Keratinocyte (primary cell): ENCODE measurements around the gene NKAPD1. TPM values are rescaled to one million over a fixed set of nuclear protein-coding genes. Genes with fewer than 3 reads are reported as not detected.
A peak's percentile ranks its signal among the peaks of the same experiment; 100 is the strongest.

Experiments
- DNase-seq: peaks from one replicate; pipeline ENCODE4 v3.0.0-alpha.2; 2011; ENCODE audit warnings: low read depth, missing footprints, low spot score
- FAIRE-seq: peaks from 2 replicates; lab custom pipeline; 2011; peaks lifted over from hg19 to GRCh38; lab: Jason Lieb, UNC
- H2AFZ ChIP-seq: 2 replicates; pipeline ENCODE4 v1.6.0; 2012; ENCODE audit warnings: low read length, control low read depth, inconsistent platforms; ENCODE audit not compliant: control insufficient read depth
- H3K27ac ChIP-seq: 2 replicates; pipeline ENCODE4 v1.5.1; 2011; ENCODE audit warnings: low read length; ENCODE audit not compliant: control insufficient read depth, insufficient read depth
- H3K27me3 ChIP-seq: 3 replicates; pipeline ENCODE4 v1.6.0; 2011; ENCODE audit warnings: low read length; ENCODE audit not compliant: control insufficient read depth, insufficient read depth; ENCODE audit errors: extremely low read depth
- H3K36me3 ChIP-seq, 2 experiments: 2 replicates in 1 of 2; 3 replicates in 1 of 2; pipeline ENCODE4 v1.5.1; 2011; ENCODE audit warnings: low read length in 2 of 2, mild to moderate bottlenecking in 1 of 2; ENCODE audit not compliant: control insufficient read depth in 2 of 2, insufficient read depth in 2 of 2; ENCODE audit errors: extremely low read depth in 1 of 2
- H3K4me1 ChIP-seq: 3 replicates; pipeline ENCODE4 v1.5.1; 2011; ENCODE audit warnings: low read length; ENCODE audit not compliant: control insufficient read depth, insufficient read depth; ENCODE audit errors: extremely low read depth
- H3K4me2 ChIP-seq: 3 replicates; pipeline ENCODE4 v1.6.0; 2011; ENCODE audit warnings: low read depth, low read length; ENCODE audit not compliant: control insufficient read depth, insufficient read depth; ENCODE audit errors: extremely low read depth
- H3K4me3 ChIP-seq, 3 experiments: fragments of 200-600 bp in 1 of 3; sonication (generic) in 1 of 3; 2 replicates in 2 of 3; 3 replicates in 1 of 3; pipeline ENCODE4 v1.5.1; 2011 to 2016; ENCODE audit warnings: low read length in 3 of 3, mild to moderate bottlenecking in 3 of 3, control low read depth in 2 of 3, inconsistent platforms in 1 of 3, low read depth in 1 of 3, mixed read lengths in 1 of 3, mixed run types in 1 of 3, moderate library complexity in 1 of 3; ENCODE audit not compliant: control insufficient read depth in 2 of 3, insufficient read depth in 2 of 3; ENCODE audit errors: extremely low read depth in 1 of 3
- H3K79me2 ChIP-seq: 2 replicates; pipeline ENCODE4 v1.6.0; 2012; ENCODE audit warnings: low read length; ENCODE audit not compliant: control insufficient read depth, insufficient read depth
- H3K9ac ChIP-seq: 3 replicates; pipeline ENCODE4 v1.6.0; 2011; ENCODE audit warnings: low read length; ENCODE audit not compliant: control insufficient read depth, insufficient read depth; ENCODE audit errors: extremely low read depth
- H3K9me1 ChIP-seq: 3 replicates; pipeline ENCODE4 v1.6.0; 2011; ENCODE audit warnings: low read length; ENCODE audit not compliant: control insufficient read depth, insufficient read depth; ENCODE audit errors: extremely low read depth
- H3K9me3 ChIP-seq: 2 replicates; pipeline ENCODE4 v1.5.1; 2012; ENCODE audit warnings: low read depth, low read length; ENCODE audit not compliant: control insufficient read depth
- H4K20me1 ChIP-seq: 3 replicates; pipeline ENCODE4 v1.6.0; 2011; ENCODE audit warnings: low read length; ENCODE audit not compliant: control insufficient read depth, insufficient read depth; ENCODE audit errors: extremely low read depth
- EZH2 ChIP-seq: IDR thresholded peaks from one replicate; pipeline ENCODE4 v1.6.1; 2012; ENCODE audit warnings: inconsistent platforms, mild to moderate bottlenecking, low read length, moderate library complexity
- dilution Hi-C: fragments of 300-500 bp; cut with MboI; formaldehyde crosslinking; loops from one replicate; pipeline ENCODE4 v1.7.0; 2020; ENCODE audit warnings: low sequenced_read_pairs; ENCODE audit not compliant: extremely low pct_ligation_motif_present
- polyA minus RNA-seq, 3 experiments: library from RNA; depleted of rRNA, polyadenylated mRNA; stranded (reverse); fragments of >200 nt; gene quantifications; 1 replicate in 1 of 3; 2 replicates in 1 of 3; 3 replicates in 1 of 3; pipeline ENCODE4 v1.2.3, GENCODE V29; 2011
- polyA plus RNA-seq, 5 experiments: library from polyadenylated mRNA; depleted of rRNA in 3 of 5; stranded (reverse) in 3 of 5; stranded (forward) in 1 of 5; unstranded in 1 of 5; fragments of >200 nt; gene quantifications; 1 replicate in 1 of 5; 2 replicates in 3 of 5; 3 replicates in 1 of 5; pipeline versions ENCODE4 v1.2.1 to v1.2.3, GENCODE V29; 2011 to 2012; ENCODE audit warnings: missing spikeins in 2 of 5, low read depth in 1 of 5, low replicate concordance in 1 of 5
- TF ChIP-seq, protein P1 (sequence below), 3 experiments: IDR thresholded peaks in 1 of 3; conservative IDR thresholded peaks in 1 of 3; optimal IDR thresholded peaks in 1 of 3; 2 replicates in 2 of 3; 3 replicates in 1 of 3; pipeline versions ENCODE3 to v1.5.1; 2011; ENCODE audit warnings: low read length in 3 of 3, mild to moderate bottlenecking in 3 of 3, moderate library complexity in 2 of 3, control low read depth in 1 of 3, inconsistent platforms in 1 of 3; ENCODE audit not compliant: insufficient read depth in 2 of 3; ENCODE audit errors: extremely low read depth in 1 of 3

NKAPD1 gene
- polyA plus RNA-seq, result 13.1 to 23.3 TPM (median 18.9 TPM) in 3 replicates
- 65.2 TPM for polyA plus RNA-seq (2011; ENCODE audit: low read depth)
- 16.1 and 17.1 TPM in 2 replicates for polyA plus RNA-seq (2011; cell fraction: cytosol; rRNA removed)
- 8.4 and 12.9 TPM in 2 replicates for polyA plus RNA-seq (2011; cell fraction: nucleus; rRNA removed)
- 15.7 and 17.6 TPM in 2 replicates for polyA plus RNA-seq (2012; ENCODE audit: low replicate concordance)
- polyA minus RNA-seq, result 2.6 to 10.6 TPM (median 7.0 TPM) in 3 replicates
- polyA minus RNA-seq (2011; cell fraction: cytosol; rRNA and poly(A)+ RNA removed), result 14.4 TPM
- 4.1 and 6.4 TPM in 2 replicates for polyA minus RNA-seq (2011; cell fraction: nucleus; rRNA and poly(A)+ RNA removed)

GRCh38 chr11:112073941-112074811 is at the start of gene NKAPD1, which contains the start of gene PIH1D2:
Gene NKAPD1 (plus strand): TSS chr11:112074299. CDS start chr11:112075575, 1,276 bp downstream.
Gene PIH1D2 (minus strand): TSS chr11:112074017. CDS start chr11:112073174, 843 bp downstream.
- Histone ChIP-seq H3K4me2 (peak within 1 kb of the TSS; percentile 76), H4K20me1 (no peaks in the 10 kb centered on the region), H3K9ac (peak within 1 kb of the TSS; percentile 95), H3K9me1 (no peaks in the 10 kb centered on the region), H3K27me3 (no peaks in the 10 kb centered on the region), H2AFZ (peak within 1 kb of the TSS; percentile 94), H3K4me1 (peaks cover 13% of the 10 kb centered on the region), H3K9me3 (no peaks in the 10 kb centered on the region), H3K27ac (peak within 1 kb of the TSS; percentile 97), H3K36me3 (peaks cover 0 to 7% of the 10 kb centered on the region in 2 experiments), H3K4me3 (peak within 1 kb of the TSS; percentile 92 to 98 (median 97)), H3K79me2 (peaks cover 25% of the 10 kb centered on the region)
- dilution Hi-C loops, result no loop called here
- FAIRE-seq, result peak; percentile 62
- peak; percentile 30 for DNase-seq
- no peak for TF ChIP-seq EZH2
- TF ChIP-seq, protein P1, sequence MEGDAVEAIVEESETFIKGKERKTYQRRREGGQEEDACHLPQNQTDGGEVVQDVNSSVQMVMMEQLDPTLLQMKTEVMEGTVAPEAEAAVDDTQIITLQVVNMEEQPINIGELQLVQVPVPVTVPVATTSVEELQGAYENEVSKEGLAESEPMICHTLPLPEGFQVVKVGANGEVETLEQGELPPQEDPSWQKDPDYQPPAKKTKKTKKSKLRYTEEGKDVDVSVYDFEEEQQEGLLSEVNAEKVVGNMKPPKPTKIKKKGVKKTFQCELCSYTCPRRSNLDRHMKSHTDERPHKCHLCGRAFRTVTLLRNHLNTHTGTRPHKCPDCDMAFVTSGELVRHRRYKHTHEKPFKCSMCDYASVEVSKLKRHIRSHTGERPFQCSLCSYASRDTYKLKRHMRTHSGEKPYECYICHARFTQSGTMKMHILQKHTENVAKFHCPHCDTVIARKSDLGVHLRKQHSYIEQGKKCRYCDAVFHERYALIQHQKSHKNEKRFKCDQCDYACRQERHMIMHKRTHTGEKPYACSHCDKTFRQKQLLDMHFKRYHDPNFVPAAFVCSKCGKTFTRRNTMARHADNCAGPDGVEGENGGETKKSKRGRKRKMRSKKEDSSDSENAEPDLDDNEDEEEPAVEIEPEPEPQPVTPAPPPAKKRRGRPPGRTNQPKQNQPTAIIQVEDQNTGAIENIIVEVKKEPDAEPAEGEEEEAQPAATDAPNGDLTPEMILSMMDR (optimal IDR thresholded peaks at IDR 0.05 in 1 of 3, IDR thresholded peaks at IDR 0.05 in 1 of 3, conservative IDR thresholded peaks at IDR 0.05 in 1 of 3; ENCODE audit: extremely low read depth in 1 of 3, insufficient read depth in 2 of 3, low read length in 3 of 3), result peak in 1 of 3 experiments; percentile 19

- Histone ChIP-seq H3K4me1 (peaks cover 5% of the 10 kb centered on the region), H4K20me1 (no peaks in the 10 kb centered on the region), H3K9ac (peak within 1 kb of the TSS; percentile 75), H3K9me1 (no peaks in the 10 kb centered on the region), H3K4me2 (peak within 1 kb of the TSS; percentile 67), H3K79me2 (peaks cover 13% of the 10 kb centered on the region), H3K27ac (peak within 1 kb of the TSS; percentile 45), H3K4me3 (peak within 1 kb of the TSS; percentile 64 to 79 (median 70)), H2AFZ (peak within 1 kb of the TSS; percentile 64), H3K9me3 (no peaks in the 10 kb centered on the region), H3K36me3 (peaks cover 6 to 17% of the 10 kb centered on the region in 2 experiments), H3K27me3 (no peaks in the 10 kb centered on the region)
- dilution Hi-C loops, result no loop called here
- FAIRE-seq, result peak; percentile 29
- TF ChIP-seq, protein P1 (optimal IDR thresholded peaks at IDR 0.05 in 1 of 3, IDR thresholded peaks at IDR 0.05 in 1 of 3, conservative IDR thresholded peaks at IDR 0.05 in 1 of 3; ENCODE audit: extremely low read depth in 1 of 3, insufficient read depth in 2 of 3, low read length in 3 of 3), result no peak
- TF ChIP-seq EZH2, result no peak
- DNase-seq, result peak; percentile 25
These were observed 49.1 kb upstream of the NKAPD1 start, which contains the start of gene DLAT for GRCh38 chr11:112024773-112025678. Gene DLAT (plus strand): TSS chr11:112025408. CDS start chr11:112025473, 65 bp downstream.
